Measurements from ENCODE around the gene PGRMC2. TPM values are rescaled to one million over a fixed set of nuclear protein-coding genes. Genes with fewer than 3 reads are reported as not detected.

Gene PGRMC2
- total RNA-seq, 1 donor from 2014 or later: 63.0 TPM

- no peak for ATAC-seq
- intact Hi-C loops (cut with DNase I): no loop called here
- TF ChIP-seq, protein P1, sequence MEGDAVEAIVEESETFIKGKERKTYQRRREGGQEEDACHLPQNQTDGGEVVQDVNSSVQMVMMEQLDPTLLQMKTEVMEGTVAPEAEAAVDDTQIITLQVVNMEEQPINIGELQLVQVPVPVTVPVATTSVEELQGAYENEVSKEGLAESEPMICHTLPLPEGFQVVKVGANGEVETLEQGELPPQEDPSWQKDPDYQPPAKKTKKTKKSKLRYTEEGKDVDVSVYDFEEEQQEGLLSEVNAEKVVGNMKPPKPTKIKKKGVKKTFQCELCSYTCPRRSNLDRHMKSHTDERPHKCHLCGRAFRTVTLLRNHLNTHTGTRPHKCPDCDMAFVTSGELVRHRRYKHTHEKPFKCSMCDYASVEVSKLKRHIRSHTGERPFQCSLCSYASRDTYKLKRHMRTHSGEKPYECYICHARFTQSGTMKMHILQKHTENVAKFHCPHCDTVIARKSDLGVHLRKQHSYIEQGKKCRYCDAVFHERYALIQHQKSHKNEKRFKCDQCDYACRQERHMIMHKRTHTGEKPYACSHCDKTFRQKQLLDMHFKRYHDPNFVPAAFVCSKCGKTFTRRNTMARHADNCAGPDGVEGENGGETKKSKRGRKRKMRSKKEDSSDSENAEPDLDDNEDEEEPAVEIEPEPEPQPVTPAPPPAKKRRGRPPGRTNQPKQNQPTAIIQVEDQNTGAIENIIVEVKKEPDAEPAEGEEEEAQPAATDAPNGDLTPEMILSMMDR (IDR thresholded peaks at IDR 0.05): no peak
Measured at GRCh38 chr4:128298852-128299251, 11.2 kb upstream of the PGRMC2 start.

GRCh38 chr4:128298146-128298758 is 10.6 kb upstream of the PGRMC2 start:
- H3K4me3 ChIP-seq: no peak overlapping the region
- no peak overlapping the region for H3K27ac ChIP-seq
- no peaks in the 10 kb centered on the region for H3K9me3 ChIP-seq
- TF ChIP-seq, protein P1 (IDR thresholded peaks at IDR 0.05): no peak
- H3K36me3 ChIP-seq: no peaks in the 10 kb centered on the region
- no peak for ATAC-seq
- intact Hi-C loops (cut with DNase I): no loop called here
- no peaks in the 10 kb centered on the region for H3K27me3 ChIP-seq
- no peak for DNase-seq
- no peaks in the 10 kb centered on the region for H3K4me1 ChIP-seq

More at GRCh38 chr4:128298852-128299251, 11.2 kb upstream of the PGRMC2 start:
- Histone ChIP-seq H3K27ac (no peak overlapping the region), H3K36me3 (no peaks in the 10 kb centered on the region), H3K9me3 (no peaks in the 10 kb centered on the region), H3K27me3 (no peaks in the 10 kb centered on the region), H3K4me1 (no peaks in the 10 kb centered on the region), H3K4me3 (no peak overlapping the region)
- DNase-seq: no peak

- no peak overlapping the region for H3K4me3 ChIP-seq
- TF ChIP-seq, protein P1 (IDR thresholded peaks at IDR 0.05): no peak
- no peaks in the 10 kb centered on the region for H3K36me3 ChIP-seq
- H3K27me3 ChIP-seq: no peaks in the 10 kb centered on the region
- intact Hi-C loops (cut with DNase I): no loop called here
- no peak overlapping the region for H3K27ac ChIP-seq
- H3K4me1 ChIP-seq: no peaks in the 10 kb centered on the region
- no peak for ATAC-seq
- no peak for DNase-seq
- H3K9me3 ChIP-seq: no peaks in the 10 kb centered on the region
Measured at GRCh38 chr4:128295255-128295654, 7.6 kb upstream of the PGRMC2 start.

DNA sequence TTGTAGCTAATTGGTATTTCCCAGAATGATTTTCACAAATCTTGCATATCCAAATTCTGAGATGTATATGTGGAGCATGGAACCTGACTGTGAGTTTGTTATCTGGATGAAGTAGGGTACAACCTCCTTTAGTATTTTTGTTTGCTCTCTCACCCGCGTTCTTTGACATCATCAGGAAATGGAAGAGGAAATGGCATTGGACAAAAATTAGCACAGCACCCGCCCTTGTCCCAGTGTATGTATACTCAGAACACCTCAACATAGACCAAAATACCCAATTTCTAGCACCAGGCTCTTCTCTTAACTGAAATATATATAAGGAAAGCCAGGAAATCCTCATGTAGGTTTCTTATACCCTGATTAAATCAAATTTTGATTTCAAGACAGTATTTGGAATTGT is 6.9 kb upstream of the PGRMC2 start:
- intact Hi-C loops (cut with DNase I): no loop called here
- H3K4me1 ChIP-seq: no peaks in the 10 kb centered on the region
- H3K4me3 ChIP-seq: no peak overlapping the region
- H3K27ac ChIP-seq: no peak overlapping the region
- TF ChIP-seq, protein P1 (IDR thresholded peaks at IDR 0.05): no peak
- DNase-seq (no peak), ATAC-seq (no peak)
- H3K27me3 ChIP-seq: no peaks in the 10 kb centered on the region
- H3K9me3 ChIP-seq: no peaks in the 10 kb centered on the region
- H3K36me3 ChIP-seq: no peaks in the 10 kb centered on the region

DNA sequence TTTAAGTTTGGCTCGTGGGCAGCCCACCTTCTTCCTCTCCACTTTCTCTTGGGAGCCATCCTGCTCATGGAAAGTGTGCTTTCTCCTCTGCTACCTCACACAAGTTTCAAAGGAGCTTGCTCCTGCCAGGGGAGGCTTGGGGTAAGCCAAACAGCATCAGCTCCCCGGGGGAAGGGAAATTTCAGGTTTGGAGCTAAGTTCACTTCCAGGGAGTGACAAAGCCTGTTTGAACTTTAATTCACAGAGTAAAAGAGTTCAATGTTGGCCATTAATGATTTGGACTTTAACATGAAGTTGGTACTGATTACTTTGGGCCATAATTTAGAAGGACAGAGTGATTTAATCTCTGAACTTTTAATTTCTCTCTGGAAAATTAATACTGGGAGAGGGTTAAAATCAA is 4.7 kb upstream of the PGRMC2 start:
- ATAC-seq (no peak), DNase-seq (no peak)
- Histone ChIP-seq H3K36me3 (no peaks in the 10 kb centered on the region), H3K9me3 (no peaks in the 10 kb centered on the region), H3K27ac (no peak overlapping the region), H3K4me1 (peaks cover 6% of the 10 kb centered on the region), H3K27me3 (no peaks in the 10 kb centered on the region), H3K4me3 (no peak overlapping the region)
- intact Hi-C loops (cut with DNase I): no loop called here
- TF ChIP-seq, protein P1 (IDR thresholded peaks at IDR 0.05): no peak

DNA sequence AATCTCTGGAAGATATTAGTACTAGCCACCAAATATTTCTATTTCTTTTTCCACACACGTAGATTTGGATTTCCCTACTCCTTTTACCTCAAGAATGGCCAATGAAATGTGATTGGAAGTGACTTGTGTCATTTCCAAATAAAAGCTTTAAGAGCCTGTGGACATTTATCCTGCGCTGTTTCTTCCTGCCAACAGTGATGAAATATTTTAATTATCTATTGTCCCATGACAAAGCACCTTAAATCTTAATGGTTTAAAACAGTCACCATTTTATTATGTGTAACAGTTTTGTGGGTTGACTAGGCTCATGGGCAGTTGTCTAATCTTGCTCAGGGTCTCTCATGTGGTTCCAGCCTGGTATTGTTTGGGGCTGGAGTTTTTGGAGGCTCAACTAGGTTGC is 3.5 kb upstream of the PGRMC2 start:
- Histone ChIP-seq H3K4me1 (peaks cover 8% of the 10 kb centered on the region), H3K36me3 (no peaks in the 10 kb centered on the region), H3K27me3 (no peaks in the 10 kb centered on the region), H3K9me3 (no peaks in the 10 kb centered on the region), H3K4me3 (no peak overlapping the region), H3K27ac (no peak overlapping the region)
- DNase-seq: no peak
- TF ChIP-seq, protein P1 (IDR thresholded peaks at IDR 0.05): no peak
- ATAC-seq: no peak
- intact Hi-C loops (cut with DNase I): no loop called here

Measured in upper lobe of right lung (tissue), 1 donor.